CD14-positive monocyte (primary cell): ENCODE data around the gene NQO1. TPM values are rescaled to one million over a fixed set of nuclear protein-coding genes. Genes with fewer than 3 reads are reported as not detected.

Experiments
- DNase-seq, 3 donors: peaks; one replicate each; pipeline ENCODE4 v3.0.0-alpha.2; 2011 to 2022
- H2AFZ ChIP-seq: 2 replicates; pipeline ENCODE4 v1.6.0; 2012; ENCODE audit warnings: mild to moderate bottlenecking, low read depth, low read length, inconsistent platforms; ENCODE audit not compliant: insufficient read depth, poor library complexity, severe bottlenecking
- H3K27ac ChIP-seq, 2 donors: 1 replicate in 1 of 2; 2 replicates in 1 of 2; pipeline ENCODE4 v1.5.1; 2012 to 2013; ENCODE audit warnings: low read length in 2 of 2, control low read depth in 1 of 2, inconsistent platforms in 1 of 2, low read depth in 1 of 2, mild to moderate bottlenecking in 1 of 2
- H3K27me3 ChIP-seq, 2 donors: one replicate each; pipeline versions ENCODE4 v1.6.0 to v1.6.1; 2011 to 2013; ENCODE audit warnings: low read length in 2 of 2; ENCODE audit not compliant: control insufficient read depth in 2 of 2, insufficient read depth in 2 of 2
- H3K36me3 ChIP-seq, 2 donors: replicated peaks in 1 of 2; 1 replicate in 1 of 2; 2 replicates in 1 of 2; pipeline versions ENCODE4 v1.5.1 to v1.6.1; 2012 to 2013; ENCODE audit warnings: low read length in 2 of 2, control low read depth in 1 of 2, inconsistent platforms in 1 of 2, mild to moderate bottlenecking in 1 of 2; ENCODE audit not compliant: insufficient read depth in 2 of 2, control insufficient read depth in 1 of 2
- H3K4me1 ChIP-seq, 2 donors: 1 replicate in 1 of 2; 2 replicates in 1 of 2; pipeline versions ENCODE4 v1.5.1 to v1.6.1; 2012 to 2013; ENCODE audit warnings: low read length in 2 of 2, control low read depth in 1 of 2, inconsistent platforms in 1 of 2, mild to moderate bottlenecking in 1 of 2, moderate library complexity in 1 of 2; ENCODE audit not compliant: insufficient read depth in 2 of 2, control insufficient read depth in 1 of 2
- H3K4me2 ChIP-seq: replicated peaks from 2 replicates; pipeline ENCODE3; 2012; ENCODE audit warnings: low read length, moderate library complexity, mild to moderate bottlenecking; ENCODE audit not compliant: poor library complexity, severe bottlenecking; ENCODE audit errors: extremely low read depth
- H3K4me3 ChIP-seq, 3 experiments: fragments of 200-600 bp in 1 of 3; sonication (generic) in 1 of 3; replicated peaks in 1 of 3; 1 replicate in 2 of 3; 2 replicates in 1 of 3; pipeline ENCODE4 v1.5.1; 2011 to 2013; ENCODE audit warnings: low read length in 3 of 3, mild to moderate bottlenecking in 3 of 3, control low read depth in 2 of 3, low read depth in 2 of 3, inconsistent platforms in 1 of 3, moderate library complexity in 1 of 3
- H3K79me2 ChIP-seq: 2 replicates; pipeline ENCODE4 v1.6.0; 2012; ENCODE audit warnings: mild to moderate bottlenecking, control low read depth, inconsistent platforms, low read length, moderate library complexity; ENCODE audit not compliant: insufficient read depth
- H3K9ac ChIP-seq: 2 replicates; pipeline ENCODE4 v1.6.0; 2017; ENCODE audit warnings: low read length, mild to moderate bottlenecking; ENCODE audit not compliant: insufficient read depth, poor library complexity, severe bottlenecking
- H3K9me3 ChIP-seq, 2 donors: replicated peaks in 1 of 2; 1 replicate in 1 of 2; 2 replicates in 1 of 2; pipeline versions ENCODE4 v1.5.1 to v1.6.1; 2012 to 2013; ENCODE audit warnings: low read length in 2 of 2, control low read depth in 1 of 2; ENCODE audit not compliant: control insufficient read depth in 1 of 2, insufficient read depth in 1 of 2
- H4K20me1 ChIP-seq: 2 replicates; pipeline ENCODE4 v1.6.0; 2012; ENCODE audit warnings: mild to moderate bottlenecking, low read length, control low read depth, moderate library complexity; ENCODE audit not compliant: insufficient read depth
- H3K27ac Mint-ChIP-seq, 7 donors: one replicate each; pipeline ENCODE4 v1.8.0; 2020; ENCODE audit warnings: mild to moderate bottlenecking in 7 of 7, mixed read lengths in 7 of 7, moderate library complexity in 6 of 7, inconsistent platforms in 2 of 7
- H3K27me3 Mint-ChIP-seq, 3 donors: one replicate each; pipeline ENCODE4 v1.8.0; 2021 to 2022; ENCODE audit warnings: low read depth in 3 of 3, mild to moderate bottlenecking in 3 of 3, mixed read lengths in 3 of 3, moderate library complexity in 3 of 3, inconsistent platforms in 1 of 3
- H3K36me3 Mint-ChIP-seq, 2 donors: one replicate each; pipeline ENCODE4 v1.8.0; 2020; ENCODE audit warnings: mixed read lengths in 2 of 2, inconsistent platforms in 1 of 2, mild to moderate bottlenecking in 1 of 2
- H3K4me1 Mint-ChIP-seq: one replicate; pipeline ENCODE4 v1.8.0; 2020; ENCODE audit warnings: mild to moderate bottlenecking, mixed read lengths
- H3K4me3 Mint-ChIP-seq, 2 donors: one replicate each; pipeline ENCODE4 v1.8.0; 2020; ENCODE audit warnings: mild to moderate bottlenecking in 2 of 2, mixed read lengths in 2 of 2, moderate library complexity in 1 of 2
- H3K9me3 Mint-ChIP-seq, 7 donors: one replicate each; pipeline ENCODE4 v1.8.0; 2020 to 2022; ENCODE audit warnings: mixed read lengths in 7 of 7, mild to moderate bottlenecking in 6 of 7, moderate library complexity in 6 of 7, inconsistent platforms in 2 of 7
- CTCF ChIP-seq: fragments of 200-600 bp; IDR thresholded peaks from one replicate; pipeline ENCODE4 v1.8.0; 2022; ENCODE audit warnings: antibody characterized with exemption, mild to moderate bottlenecking
- WGBS: methylation state at CpG from one replicate; pipeline ENCODE4 v1.1.5; 2013; ENCODE audit warnings: missing lambda C conversion rate; ENCODE audit not compliant: insufficient coverage; 5-methylcytosine and 5-hydroxymethylcytosine counted together
- intact Hi-C, 2 donors: fragments of 100-400 bp; cut with micrococcal nuclease; formaldehyde crosslinking; loops; one replicate each; pipeline versions ENCODE4 v1.15.0 to v1.15.1; 2023
- polyA plus RNA-seq, 3 donors: library from polyadenylated mRNA; depleted of rRNA in 1 of 3; unstranded in 2 of 3; stranded (reverse) in 1 of 3; fragments of 300-500 nt in 2 of 3; fragments of >200 nt in 1 of 3; fragmentation: Illumina TruSeq in 2 of 3; gene quantifications; 1 replicate in 2 of 3; 2 replicates in 1 of 3; pipeline ENCODE4 v1.2.3, GENCODE V29; 2012 to 2021

NQO1 gene
- polyA plus RNA-seq, 3 donors: 0.51 to 3.9 (median 3.0) TPM

- no peaks in the 10 kb centered on the region for H4K20me1 ChIP-seq
- intact Hi-C loops: no loop called here
- WGBS: no CpG with 5 or more reads among the region's 3 CpGs
- no peak overlapping the region for H2AFZ ChIP-seq
- no peak overlapping the region for H3K27ac ChIP-seq
- H3K36me3 ChIP-seq: peaks cover 52 to 85% of the 10 kb centered on the region in 2 donors
- H3K9ac ChIP-seq: no peak overlapping the region
- no peak for DNase-seq
- Mint-ChIP-seq H3K4me1 (no peaks in the 10 kb centered on the region), H3K27me3 (no peaks in the 10 kb centered on the region), H3K27ac (no peak overlapping the region), H3K4me3 (no peak overlapping the region), H3K9me3 (no peaks in the 10 kb centered on the region), H3K36me3 (peaks cover 52 to 68% of the 10 kb centered on the region in 2 donors)
- no peaks in the 10 kb centered on the region for H3K4me1 ChIP-seq
- no peaks in the 10 kb centered on the region for H3K9me3 ChIP-seq
- no peak for TF ChIP-seq CTCF
- no peak overlapping the region for H3K4me3 ChIP-seq
- no peaks in the 10 kb centered on the region for H3K79me2 ChIP-seq
- H3K4me2 ChIP-seq: no peak overlapping the region
- no peaks in the 10 kb centered on the region for H3K27me3 ChIP-seq
Measured at GRCh38 chr16:69672998-69673713, 53.2 kb downstream of the NQO1 start.

- TF ChIP-seq CTCF: no peak
- Histone ChIP-seq H3K4me3 (no peak overlapping the region), H3K27me3 (no peaks in the 10 kb centered on the region), H3K79me2 (no peaks in the 10 kb centered on the region), H3K9ac (no peak overlapping the region), H4K20me1 (no peaks in the 10 kb centered on the region), H3K4me2 (no peak overlapping the region), H2AFZ (no peak overlapping the region), H3K36me3 (peaks cover 50 to 78% of the 10 kb centered on the region in 2 donors), H3K4me1 (no peaks in the 10 kb centered on the region), H3K27ac (no peak overlapping the region), H3K9me3 (no peaks in the 10 kb centered on the region)
- no peaks in the 10 kb centered on the region for H3K4me1 Mint-ChIP-seq
- peaks cover 48 to 65% of the 10 kb centered on the region in 2 donors for H3K36me3 Mint-ChIP-seq
- no peaks in the 10 kb centered on the region for H3K27me3 Mint-ChIP-seq
- intact Hi-C loops: no loop called here
- no CpG with 5 or more reads among the region's 2 CpGs for WGBS
- H3K4me3 Mint-ChIP-seq: no peak overlapping the region
- no peak for DNase-seq
- H3K9me3 Mint-ChIP-seq: no peaks in the 10 kb centered on the region
- no peak overlapping the region for H3K27ac Mint-ChIP-seq
Measured at GRCh38 chr16:69672315-69672997, 53.9 kb downstream of the NQO1 start.
